Stimulated activated CD4-positive, alpha-beta T cell treated with anti-CD3 and anti-CD28 coated beads, Interleukin-1b, Interleukin-23, amount 100 ng/mL, for 48 hours (primary cell): ENCODE measurements around the gene RBKS.
A peak's percentile ranks its signal among the peaks of the same experiment; 100 is the strongest.
"Not testable (repeated sequence)": the region's sequence is repeated elsewhere in the genome, so short reads cannot be mapped to it uniquely, and the experiment has no call there.

Source experiments
- DNase-seq: peaks from one replicate; pipeline ENCODE4 v3.0.0-alpha.2; 2020

Gene RBKS

DNA sequence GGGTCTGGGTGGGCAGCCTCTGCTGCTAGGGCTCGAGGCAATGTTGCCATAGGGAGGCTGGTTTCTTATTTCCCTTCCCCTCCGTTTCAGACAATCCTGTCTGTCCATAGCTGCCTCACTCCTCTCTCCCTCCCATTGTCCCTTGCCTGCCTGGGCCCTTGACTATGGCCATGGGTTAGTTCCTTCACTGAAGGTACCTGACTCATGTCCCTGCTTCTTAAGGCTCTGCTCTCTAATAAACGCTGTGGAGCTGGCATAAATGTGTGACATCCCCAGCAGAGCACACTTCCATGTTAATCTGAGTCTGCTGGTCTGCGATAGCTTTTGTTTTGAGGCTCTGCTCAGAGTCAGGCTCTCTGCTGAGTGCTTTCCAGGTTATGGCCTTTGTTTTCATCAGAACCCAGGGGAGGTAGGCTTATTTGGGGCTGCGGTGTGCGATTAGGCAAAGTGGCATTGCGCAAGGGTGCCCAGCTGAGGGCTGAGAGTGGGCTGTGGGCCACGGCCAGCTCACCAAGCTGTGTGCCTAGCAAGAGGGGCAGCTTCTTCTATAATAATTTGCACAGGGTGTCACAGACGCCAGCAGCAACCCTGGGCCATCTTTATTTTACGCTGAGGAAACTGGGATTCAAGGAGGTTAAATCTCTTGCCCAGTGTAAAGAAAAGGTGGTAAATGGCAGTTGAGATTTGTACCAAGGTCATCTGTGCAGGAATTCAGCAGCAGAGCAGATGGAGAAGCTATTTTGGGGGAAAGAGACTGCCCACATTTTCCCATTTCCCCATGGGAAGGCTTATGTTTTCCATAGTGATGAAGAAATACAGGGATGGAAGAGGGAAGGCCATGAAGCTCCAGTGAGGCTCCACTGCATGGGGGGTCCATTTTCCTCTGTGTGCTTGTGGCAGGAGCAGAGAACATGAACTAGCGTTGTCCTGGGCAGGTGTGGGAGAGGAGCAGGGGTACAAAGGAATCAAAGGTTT, 93.1 kb downstream of the RBKS start:
- no peak for DNase-seq

DNA sequence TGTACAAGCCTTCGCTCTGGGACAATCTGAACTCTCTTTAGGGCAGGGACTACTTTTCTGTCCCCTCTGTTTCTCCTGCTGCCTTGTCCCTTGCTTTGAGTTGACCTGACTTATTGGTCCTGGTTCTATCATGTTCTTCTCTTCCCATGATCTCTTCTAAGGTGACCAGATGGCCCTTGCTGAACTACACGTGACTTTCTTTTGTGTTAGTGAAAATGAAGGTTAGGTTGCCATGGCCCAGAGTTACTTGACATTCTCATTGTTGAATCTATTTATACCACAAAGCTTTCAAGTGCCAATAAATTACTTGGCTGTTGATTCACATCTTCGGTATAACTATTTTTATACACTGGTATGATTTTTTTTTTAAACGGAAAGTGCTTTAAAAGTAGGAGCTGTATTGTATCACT, 94.3 kb downstream of the RBKS start:
- DNase-seq = no peak

DNA sequence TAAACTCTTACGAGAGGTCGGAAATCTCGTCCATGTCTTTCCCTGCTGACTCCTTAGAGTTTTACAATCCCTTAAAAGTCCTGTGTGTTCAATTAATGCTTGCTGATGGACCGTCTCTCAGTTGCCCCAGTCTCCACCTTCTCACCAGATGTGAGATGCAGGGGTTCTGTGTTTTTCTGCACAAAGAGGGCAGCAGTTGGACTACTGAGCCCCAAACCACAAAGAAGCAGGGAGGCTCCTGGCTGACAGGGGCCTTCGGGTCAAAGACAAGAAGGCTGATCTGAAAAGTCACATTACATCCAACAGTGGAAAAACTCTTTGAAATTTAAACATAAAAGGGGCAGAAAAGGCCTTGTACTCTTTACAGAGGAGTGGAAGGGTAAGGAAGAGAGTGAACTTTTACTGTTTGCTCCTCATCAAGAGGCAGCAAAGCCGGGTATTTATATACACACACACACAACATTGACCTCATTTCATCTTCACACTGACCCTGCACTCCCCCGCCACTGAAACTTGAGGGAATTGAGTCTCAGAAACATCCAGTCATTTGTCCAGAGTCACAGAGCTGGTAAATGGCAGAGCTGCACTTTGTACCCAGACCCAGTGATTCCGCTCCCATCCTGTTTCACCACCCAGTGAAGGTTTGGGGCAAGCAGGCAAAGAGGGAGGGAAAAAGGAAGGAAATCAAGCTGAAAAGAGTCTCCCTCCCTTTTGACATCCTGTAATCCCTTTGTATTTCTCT, 94.9 kb downstream of the RBKS start:
- DNase-seq = no peak

DNA sequence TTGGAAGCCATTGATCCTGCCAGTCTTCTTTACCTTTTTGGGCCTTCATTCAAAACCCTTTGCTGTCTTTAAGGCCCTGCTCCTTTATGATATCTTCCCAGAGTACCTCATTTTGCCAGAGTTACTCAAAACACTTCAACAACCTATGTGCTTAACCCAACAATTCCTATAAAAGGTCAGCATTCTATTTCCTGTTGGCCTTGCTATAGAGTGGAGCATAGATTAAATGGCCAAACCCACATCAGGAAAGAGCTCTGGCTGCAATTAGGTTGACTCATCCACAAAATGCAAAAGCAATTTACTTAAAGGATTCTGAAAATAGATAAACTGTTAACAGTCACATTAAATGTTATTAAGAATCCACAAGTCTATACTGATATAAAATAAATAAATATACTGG, 97.4 kb downstream of the RBKS start:
- DNase-seq = no peak

DNA sequence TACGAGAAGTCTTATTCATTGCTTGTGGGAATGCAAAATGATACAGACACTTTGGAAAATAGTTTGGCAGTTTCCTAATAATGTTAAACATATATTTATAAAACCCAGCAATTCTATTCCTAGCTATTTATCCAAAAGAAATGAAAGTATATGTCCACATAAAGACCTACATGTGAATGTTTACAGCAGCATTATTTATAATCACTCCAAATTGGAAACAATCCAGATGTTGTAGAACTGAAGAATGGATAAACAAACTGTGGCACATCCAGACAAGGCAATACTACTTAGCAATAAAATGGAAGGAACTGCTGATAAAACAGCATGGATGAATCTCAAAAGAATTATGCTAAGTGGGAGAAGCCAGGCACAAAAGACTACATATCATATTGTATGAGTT, 99.4 kb downstream of the RBKS start:
- no peak for DNase-seq

DNA sequence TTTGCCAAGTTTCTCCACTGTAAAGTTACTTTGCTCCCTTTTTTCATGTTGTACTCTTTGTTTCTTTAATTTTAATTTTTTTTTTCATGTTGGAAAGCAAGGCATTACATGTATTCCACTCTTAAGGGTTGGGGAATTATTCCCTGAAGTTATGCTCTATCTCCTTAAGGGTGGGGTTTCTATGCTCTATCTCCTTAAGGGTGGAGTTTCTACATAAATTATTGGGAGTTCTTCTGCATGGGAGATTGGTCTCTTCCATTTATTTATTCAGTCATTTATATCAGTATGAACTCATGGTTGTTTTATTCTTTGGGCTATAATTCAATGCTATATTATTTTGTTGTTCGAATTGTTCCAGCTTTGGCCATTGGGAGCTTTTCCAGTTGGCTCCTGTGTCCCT, 107.5 kb downstream of the RBKS start:
- no peak for DNase-seq

DNA sequence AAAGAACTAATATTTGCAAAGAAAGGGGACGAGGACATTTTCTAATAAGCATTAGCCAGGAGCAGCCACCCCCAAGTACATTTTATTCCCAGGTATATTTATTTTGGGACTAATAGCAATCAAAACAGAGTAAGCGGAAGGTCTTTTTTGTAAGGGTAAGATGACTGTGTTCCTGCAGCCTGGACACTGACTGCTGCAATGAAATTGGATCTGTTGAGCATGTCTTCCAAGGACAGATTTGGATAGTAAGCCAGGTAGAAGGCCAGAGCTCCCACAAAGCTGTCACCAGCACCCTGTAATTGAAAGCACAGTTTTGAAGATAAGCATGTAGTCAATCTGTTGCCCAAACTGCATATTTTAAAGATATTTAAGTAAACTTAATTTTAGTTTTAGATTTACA, 108.7 kb downstream of the RBKS start:
- DNase-seq = no peak

DNA sequence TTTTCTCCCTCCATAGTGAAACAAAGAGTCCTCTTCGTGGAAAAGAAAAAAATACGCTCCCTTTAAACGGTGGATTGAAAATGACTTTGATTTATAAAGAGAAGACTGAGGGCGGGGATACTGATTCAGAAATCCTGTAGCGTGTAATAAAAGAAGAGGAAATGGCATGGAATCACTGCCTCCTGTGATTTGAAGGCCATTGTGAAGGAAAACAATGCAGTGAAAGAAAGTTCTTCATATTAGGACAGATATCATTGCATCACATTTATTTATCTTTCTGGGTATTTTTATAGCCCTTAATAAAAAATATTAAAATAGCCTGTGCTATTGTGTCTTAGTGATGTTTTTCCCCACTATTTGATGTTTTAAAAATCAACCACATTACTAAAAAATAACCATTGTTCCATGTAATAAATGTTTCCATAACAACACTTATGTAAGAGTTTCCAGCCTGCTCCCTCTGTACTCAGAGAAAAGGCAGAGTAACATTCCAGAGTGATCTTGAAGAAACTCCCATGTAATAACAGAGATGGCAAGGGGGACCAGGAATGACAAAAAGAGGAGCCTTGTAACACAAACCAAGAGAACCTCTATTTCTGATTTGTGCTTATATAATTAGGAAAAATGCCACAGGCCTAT, 110.7 kb downstream of the RBKS start:
- DNase-seq = no peak

DNA sequence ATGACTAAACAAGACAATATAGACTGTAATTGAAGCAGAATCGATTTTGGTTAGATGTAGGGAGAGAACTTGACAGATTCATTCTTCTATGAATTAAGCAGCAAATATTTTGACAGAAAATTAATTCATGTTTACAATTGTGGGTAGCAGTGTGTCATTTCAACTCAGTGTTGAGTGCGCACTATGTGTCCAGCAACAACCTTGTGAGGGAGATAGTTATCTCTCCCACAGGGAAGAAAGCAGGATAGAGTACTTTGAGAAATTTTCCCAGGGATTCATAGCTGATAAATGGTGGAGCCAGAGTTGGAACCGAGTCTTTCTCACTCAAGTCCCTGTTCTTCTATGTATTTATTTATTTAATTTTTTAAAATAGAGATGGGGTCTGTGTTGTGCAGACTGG, 113.5 kb downstream of the RBKS start:
- DNase-seq = no peak

DNA sequence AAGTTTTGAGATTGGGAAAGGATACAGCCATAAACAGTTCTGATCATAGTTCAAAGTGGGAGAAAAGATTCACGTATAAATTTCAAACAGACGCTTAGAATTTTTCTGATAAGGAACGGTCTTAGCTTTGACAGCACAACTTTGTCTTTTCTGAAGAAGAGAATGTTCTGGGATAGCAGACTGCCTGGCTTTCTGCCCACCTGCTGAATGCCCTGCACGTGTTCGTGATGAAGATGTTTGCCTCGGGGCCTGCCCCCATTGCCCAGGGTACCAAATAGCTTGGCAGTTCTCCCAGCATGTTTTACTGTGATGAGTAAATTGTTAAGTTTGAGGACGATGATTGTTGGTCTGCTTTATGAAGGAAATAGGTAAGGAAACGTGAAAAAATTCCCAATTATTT, 114.1 kb downstream of the RBKS start:
- DNase-seq = no peak

DNA sequence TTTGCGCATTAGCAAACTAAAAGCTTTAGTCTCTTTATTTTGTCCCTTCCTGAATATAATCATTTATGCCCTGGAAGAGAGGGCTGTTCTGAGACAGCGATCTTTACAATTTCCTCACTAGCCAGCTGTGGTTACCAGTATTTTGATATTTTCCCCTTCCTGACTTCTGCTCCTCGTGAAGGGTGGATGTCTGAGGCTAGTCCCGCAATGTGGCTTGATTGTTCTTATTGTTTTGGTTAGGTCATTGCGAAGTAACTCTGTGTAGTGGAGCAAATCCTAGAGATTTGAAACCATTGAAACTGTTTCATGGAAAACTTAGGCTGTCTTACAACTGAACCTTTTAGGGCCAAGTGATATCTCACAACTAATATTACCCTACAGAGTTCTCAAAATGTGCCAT, 116.2 kb downstream of the RBKS start:
- DNase-seq = no peak

DNA sequence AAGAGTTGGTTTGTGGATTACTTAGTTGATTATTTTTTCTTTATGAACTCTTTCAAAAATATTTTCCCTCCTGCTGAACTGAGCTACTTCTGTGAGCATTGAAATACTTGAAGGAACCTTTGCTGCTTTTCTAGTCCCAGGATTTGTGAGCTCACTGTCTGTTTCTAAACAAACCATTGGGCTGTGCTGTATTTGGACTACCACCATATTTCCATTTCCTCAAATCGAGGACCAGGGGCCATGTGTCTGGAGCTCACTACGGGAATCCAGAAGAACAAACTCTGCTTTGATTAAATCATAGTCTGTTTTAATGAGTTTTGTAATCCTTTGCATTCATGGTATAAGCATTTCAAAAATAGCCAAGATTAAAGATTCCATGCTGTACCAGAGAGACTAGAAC, 117.4 kb downstream of the RBKS start:
- DNase-seq = no peak

DNA sequence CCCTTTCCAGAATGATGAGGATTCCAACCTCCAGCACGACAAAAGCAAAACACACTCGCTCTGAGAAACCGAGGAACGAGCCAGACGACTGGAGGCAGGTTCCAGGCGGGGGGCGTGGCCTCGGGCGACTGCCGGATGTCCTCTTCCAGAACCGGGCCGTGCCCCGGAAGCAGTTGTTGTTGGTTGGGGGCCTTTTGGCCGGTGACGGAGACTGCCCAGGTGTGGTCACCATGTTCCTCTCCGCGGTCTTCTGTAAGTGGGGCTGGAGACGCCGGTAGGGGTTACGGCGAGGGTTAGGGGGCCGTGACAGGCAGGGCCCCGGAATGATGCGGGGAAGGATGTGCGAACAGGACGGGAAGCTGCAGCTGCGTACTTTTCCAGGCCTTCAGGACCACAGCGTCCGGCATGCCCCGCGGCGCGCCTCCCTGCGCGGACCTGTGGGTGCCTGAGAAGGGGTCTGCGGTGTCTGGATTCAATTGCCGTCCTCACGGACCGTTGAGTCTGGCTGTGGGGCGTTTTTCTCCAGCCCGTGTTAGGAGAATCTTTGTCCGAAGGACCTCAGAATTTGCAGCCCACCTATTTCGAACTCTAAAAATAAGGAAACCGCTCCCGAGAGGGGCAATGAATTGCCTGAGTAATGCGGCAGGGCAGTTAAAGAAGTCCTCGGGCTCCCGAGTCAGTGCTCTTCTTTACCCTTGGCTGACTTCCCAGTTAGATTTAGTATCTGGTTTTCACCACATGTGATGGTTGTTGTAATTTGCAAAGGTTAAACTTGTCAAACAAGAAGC, 118.4 kb downstream of the RBKS start, which contains the start of gene MRPL33:
Gene MRPL33 (plus strand): TSS at position 172 of the 788 bp plus-strand sequence. CDS start 59 bp downstream, at position 231.
- DNase-seq = peak; percentile 92

DNA sequence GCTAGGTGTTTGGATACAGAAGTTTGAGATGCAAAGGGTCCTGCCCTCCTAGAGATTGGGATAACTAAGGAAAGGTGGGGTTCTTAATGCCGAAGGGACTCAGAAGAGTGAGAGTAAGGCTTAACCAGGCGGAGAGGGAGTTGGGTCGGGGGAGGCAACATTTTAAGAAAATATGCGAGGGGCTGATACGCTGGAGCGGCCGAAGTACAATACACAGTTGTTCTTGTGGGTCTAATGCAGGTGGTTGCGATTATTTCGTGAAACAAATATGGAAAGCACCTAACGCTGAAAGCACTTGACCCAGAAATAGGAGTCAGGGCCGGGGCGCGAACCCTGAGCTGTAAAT, 119.0 kb downstream of the RBKS start:
- DNase-seq = no peak

DNA sequence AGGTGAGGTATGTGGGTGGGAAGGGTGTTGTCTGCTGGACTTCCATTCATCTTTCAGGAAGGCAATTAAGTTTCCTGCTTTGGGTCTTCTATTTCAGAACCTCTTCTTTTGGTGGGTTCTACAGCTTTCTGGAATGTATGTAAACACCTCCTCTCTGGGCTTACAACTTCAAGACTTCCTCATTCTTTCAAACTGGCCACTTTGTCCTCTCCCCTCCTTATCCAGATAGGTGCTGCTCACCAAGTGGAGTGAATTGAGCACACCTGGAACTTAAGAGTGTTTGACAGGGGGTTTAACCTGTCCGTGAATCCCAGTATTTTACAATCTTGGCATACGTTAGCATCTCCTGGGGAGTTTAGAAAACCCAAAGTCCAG, 123.9 kb downstream of the RBKS start:
- no peak for DNase-seq

DNA sequence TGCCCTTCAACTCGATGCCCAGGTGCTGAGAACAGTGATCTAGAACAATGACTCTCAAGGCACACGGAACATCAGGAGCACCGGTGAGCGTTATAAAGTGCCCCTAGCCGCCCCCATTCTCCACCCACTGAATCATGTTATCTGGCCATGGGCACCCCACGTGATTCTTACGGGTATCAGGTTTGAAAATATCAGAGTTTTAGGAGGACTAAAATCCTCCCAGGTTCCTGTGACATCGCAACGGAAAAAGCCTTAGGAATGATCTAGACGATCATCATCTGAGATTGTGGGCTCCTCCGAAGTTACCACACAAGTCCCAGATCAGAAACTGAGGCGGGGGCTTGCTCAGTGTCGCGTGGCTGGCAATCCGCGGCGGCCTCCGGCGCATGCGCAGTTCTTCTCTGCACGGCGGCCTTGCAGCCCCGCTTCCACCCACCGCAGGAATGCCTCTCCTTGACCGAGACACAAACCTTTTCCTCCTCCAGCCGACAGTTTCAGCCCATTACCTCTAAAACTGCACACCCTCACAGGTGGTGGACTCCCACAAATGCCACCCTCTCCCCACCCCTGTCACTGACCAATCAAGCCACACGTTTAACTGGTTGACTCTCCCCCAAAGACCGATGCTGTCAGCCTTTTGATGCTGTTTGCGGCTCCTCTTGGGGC, 124.4 kb downstream of the RBKS start:
- DNase-seq = peak; percentile 54

DNA sequence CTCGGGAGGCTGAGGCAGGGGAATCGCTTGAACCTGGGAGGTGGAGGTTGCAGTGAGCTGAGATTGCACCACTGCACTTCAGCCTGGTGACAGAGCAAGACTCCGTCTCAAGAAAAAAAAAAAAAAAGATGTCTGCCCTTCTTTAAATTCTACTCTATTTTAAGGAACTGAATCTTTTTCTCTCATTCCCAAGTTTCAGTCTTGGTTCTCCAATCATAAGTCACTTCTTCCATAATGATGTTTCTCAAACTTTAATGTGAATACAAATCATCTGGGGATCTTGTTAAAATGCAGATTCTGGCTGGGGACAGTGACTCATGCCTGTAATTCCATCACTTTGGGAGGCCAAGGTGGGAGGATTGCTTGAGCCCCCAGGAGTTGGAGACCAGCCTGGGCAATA, 125.7 kb downstream of the RBKS start:
- not testable (repeated sequence) for DNase-seq

DNA sequence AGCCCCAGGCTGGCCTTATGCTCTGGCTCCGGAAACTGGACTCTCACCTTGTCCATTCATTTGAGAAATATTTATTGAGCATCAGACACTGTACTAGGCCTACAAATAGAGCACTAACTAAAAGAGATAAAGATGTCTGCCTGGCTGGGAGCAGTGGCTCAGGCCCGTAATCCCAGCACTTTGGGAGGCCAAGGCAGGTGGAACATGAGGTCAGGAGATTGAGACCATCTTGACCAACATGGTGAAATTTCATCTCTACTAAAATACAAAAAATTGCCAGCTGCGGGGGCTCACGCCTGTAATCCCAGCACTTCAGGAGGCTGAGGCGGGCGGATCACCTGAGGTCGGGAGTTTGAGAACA, 126.3 kb downstream of the RBKS start:
- no peak for DNase-seq

DNA sequence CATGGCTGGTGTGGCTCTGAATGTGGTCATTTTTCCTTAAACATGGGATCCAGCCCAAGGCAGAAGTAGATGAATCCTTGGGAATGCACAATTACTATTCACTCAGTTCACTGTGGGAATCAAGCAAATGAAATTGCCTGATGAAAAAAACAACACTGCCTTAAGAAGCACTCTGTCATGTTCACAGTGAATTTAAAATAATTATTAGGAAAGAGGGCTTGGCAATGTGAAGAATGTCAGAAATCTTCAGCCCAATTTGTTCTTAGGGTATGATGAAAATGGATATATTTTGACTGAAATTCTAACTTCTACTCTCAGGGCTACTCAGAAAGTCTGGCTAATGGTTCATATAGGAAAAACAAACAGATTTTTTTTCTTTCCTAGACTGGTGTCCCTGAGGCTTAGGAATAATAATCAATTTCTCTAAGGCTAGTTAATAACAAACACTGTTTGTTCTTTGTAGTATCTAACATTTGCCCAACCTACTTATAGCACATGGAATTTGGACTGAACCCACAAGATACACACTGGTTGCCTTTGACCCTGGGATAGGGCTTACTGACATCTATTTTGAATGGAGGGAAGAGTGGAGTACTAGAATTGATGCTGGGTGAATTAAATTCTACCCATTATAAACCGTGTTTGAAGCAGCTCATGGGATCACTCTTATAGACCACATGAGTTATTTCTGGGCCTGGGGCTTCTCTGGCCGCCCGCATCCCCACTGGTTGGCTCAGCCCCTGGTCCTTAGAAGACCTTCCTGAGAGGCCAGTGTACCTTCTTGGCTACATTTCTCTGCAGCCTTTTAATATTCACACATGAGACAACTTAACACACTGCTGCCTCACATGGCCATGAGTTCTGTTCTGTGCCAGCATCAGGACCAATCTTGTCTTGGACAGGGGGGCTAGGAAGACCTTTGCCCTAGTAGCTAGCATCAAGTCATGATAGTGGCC, 127.0 kb downstream of the RBKS start:
- DNase-seq = no peak

DNA sequence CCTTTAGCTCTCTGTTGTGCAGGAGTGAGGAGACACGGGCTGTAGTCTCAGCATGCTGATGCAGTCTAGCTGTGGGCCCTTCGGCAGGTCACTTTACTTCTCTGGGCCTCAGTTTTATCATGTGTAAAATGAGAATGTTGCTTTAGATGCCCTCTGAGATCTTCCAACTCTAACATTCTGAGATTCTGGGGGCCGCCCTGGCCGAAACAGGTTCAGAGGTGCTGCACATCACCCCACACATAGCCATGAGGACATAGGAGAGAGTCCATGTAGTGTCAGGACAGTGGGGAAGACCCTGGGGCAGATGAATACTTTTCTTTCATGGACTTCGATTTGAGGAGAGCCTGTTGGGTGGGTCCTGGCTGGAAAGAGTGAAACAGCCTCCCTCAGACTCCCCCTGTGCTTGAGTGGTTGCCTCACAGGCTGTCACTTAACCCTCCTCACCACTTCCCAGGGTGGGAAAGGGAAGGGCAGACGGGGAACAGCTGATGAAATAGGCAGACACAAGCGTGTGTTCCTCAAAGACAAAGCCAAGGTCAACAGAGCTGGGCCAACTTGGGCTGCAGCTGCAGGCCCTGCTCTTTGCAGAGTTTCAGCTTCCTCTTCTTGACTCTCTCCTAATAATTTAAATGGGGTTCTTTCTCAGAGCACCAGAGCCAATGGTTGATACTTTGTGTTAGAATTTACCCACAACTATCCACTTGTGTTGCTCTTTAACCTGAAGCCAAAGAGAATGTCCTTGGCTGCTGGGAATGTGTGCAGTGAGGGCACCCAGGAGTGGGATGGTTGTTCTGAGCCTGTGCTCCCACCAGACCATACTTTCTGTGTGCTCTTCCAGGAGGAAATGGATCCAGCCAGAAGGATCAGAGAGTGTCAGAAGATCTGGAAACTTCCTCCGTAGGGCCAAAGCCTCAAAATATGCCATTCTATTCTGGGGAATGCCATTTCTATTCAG, 133.4 kb downstream of the RBKS start:
- no peak for DNase-seq
